Mesenchymal stem cell (in vitro differentiated cells and primary cell): ENCODE measurements around the gene RNGTT.

Experiments
- DNase-seq: peaks from one replicate; pipeline ENCODE4 v3.0.0-alpha.2; 2013
- H2AFZ ChIP-seq: one replicate; pipeline ENCODE4 v1.6.1; 2013; ENCODE audit warnings: low read depth, mild to moderate bottlenecking, control low read depth, inconsistent platforms, low read length, moderate library complexity
- H2AK5ac ChIP-seq: 2 replicates; pipeline ENCODE4 v1.6.1; 2013; ENCODE audit warnings: low read length, moderate library complexity, mild to moderate bottlenecking, inconsistent platforms; ENCODE audit not compliant: severe bottlenecking
- H2BK120ac ChIP-seq: one replicate; pipeline ENCODE4 v1.6.1; 2013; ENCODE audit warnings: low read depth, mild to moderate bottlenecking, inconsistent platforms, low read length, moderate library complexity
- H2BK12ac ChIP-seq, 2 experiments: one replicate each; pipeline ENCODE4 v1.6.1; 2013; ENCODE audit warnings: inconsistent platforms in 2 of 2, low read length in 2 of 2, mild to moderate bottlenecking in 2 of 2, moderate library complexity in 2 of 2, control low read depth in 1 of 2
- H2BK15ac ChIP-seq: one replicate; pipeline ENCODE4 v1.6.1; 2013; ENCODE audit warnings: mild to moderate bottlenecking, low read depth, inconsistent platforms; ENCODE audit not compliant: poor library complexity, severe bottlenecking
- H2BK5ac ChIP-seq: 2 replicates; pipeline ENCODE4 v1.6.1; 2013; ENCODE audit warnings: low read depth, mild to moderate bottlenecking, low read length, control low read depth, inconsistent platforms; ENCODE audit not compliant: poor library complexity, severe bottlenecking
- H3K14ac ChIP-seq, 2 experiments: one replicate each; pipeline ENCODE4 v1.6.1; 2013; ENCODE audit warnings: inconsistent platforms in 2 of 2, low read length in 2 of 2, control low read depth in 1 of 2, mild to moderate bottlenecking in 1 of 2, moderate library complexity in 1 of 2
- H3K18ac ChIP-seq, 2 experiments: one replicate each; pipeline ENCODE4 v1.6.1; 2013; ENCODE audit warnings: inconsistent platforms in 2 of 2, low read length in 2 of 2, control low read depth in 1 of 2, low read depth in 1 of 2, mild to moderate bottlenecking in 1 of 2
- H3K23ac ChIP-seq, 2 experiments: one replicate each; pipeline ENCODE4 v1.6.1; 2013; ENCODE audit warnings: inconsistent platforms in 2 of 2, low read length in 2 of 2, mild to moderate bottlenecking in 2 of 2, moderate library complexity in 2 of 2, control low read depth in 1 of 2
- H3K27ac ChIP-seq: 2 replicates; pipeline ENCODE4 v1.5.1; 2013; ENCODE audit warnings: mild to moderate bottlenecking, moderate library complexity, low read length, control low read depth, inconsistent platforms; ENCODE audit not compliant: poor library complexity, severe bottlenecking
- H3K27me3 ChIP-seq, 2 experiments: 2 replicates each; pipeline versions ENCODE4 v1.6.1 to v1.7.0; 2013; ENCODE audit warnings: low read length in 2 of 2, mild to moderate bottlenecking in 2 of 2, moderate library complexity in 2 of 2, control low read depth in 1 of 2, inconsistent platforms in 1 of 2; ENCODE audit not compliant: control insufficient read depth in 1 of 2, insufficient read depth in 1 of 2
- H3K36me3 ChIP-seq, 2 experiments: 2 replicates each; pipeline versions ENCODE4 v1.6.1 to v1.7.0; 2013; ENCODE audit warnings: low read length in 2 of 2, control low read depth in 1 of 2, inconsistent platforms in 1 of 2, low read depth in 1 of 2, mild to moderate bottlenecking in 1 of 2; ENCODE audit not compliant: insufficient read depth in 2 of 2, control insufficient read depth in 1 of 2
- H3K4ac ChIP-seq, 2 experiments: one replicate each; pipeline ENCODE4 v1.6.1; 2013; ENCODE audit warnings: inconsistent platforms in 2 of 2, low read length in 2 of 2, mild to moderate bottlenecking in 2 of 2, moderate library complexity in 2 of 2, control low read depth in 1 of 2, low read depth in 1 of 2
- H3K4me1 ChIP-seq: 2 replicates; pipeline ENCODE4 v1.6.1; 2013; ENCODE audit warnings: low read depth, low read length, control low read depth; ENCODE audit not compliant: control insufficient read depth, insufficient read depth
- H3K4me2 ChIP-seq: 2 replicates; pipeline ENCODE4 v1.6.1; 2013; ENCODE audit warnings: low read length, mild to moderate bottlenecking, inconsistent platforms; ENCODE audit not compliant: poor library complexity, severe bottlenecking
- H3K4me3 ChIP-seq, 2 experiments: 2 replicates each; pipeline versions ENCODE4 v1.5.1 to v1.7.0; 2013; ENCODE audit warnings: low read length in 2 of 2, mild to moderate bottlenecking in 2 of 2, control low read depth in 1 of 2, low read depth in 1 of 2; ENCODE audit not compliant: insufficient read depth in 1 of 2
- H3K79me1 ChIP-seq: replicated peaks from 2 replicates; pipeline ENCODE4 v1.6.1; 2013; ENCODE audit warnings: mild to moderate bottlenecking, control low read depth, low read length, inconsistent platforms; ENCODE audit not compliant: poor library complexity, severe bottlenecking
- H3K9ac ChIP-seq: 2 replicates; pipeline ENCODE4 v1.7.0; 2013; ENCODE audit warnings: mild to moderate bottlenecking, low read length, moderate library complexity
- H3K9me3 ChIP-seq: 2 replicates; pipeline ENCODE4 v1.7.0; 2013; ENCODE audit warnings: mild to moderate bottlenecking, low read length; ENCODE audit not compliant: control insufficient read depth
- H4K8ac ChIP-seq: one replicate; pipeline ENCODE4 v1.6.1; 2013; ENCODE audit warnings: inconsistent platforms, mild to moderate bottlenecking, low read length, moderate library complexity
- H4K91ac ChIP-seq: one replicate; pipeline ENCODE4 v1.6.1; 2013; ENCODE audit warnings: mild to moderate bottlenecking, low read length, inconsistent platforms
- WGBS: methylation state at CpG from one replicate; pipeline ENCODE4 v1.1.7; 2013; ENCODE audit warnings: mixed read lengths; 5-methylcytosine and 5-hydroxymethylcytosine counted together

The RNGTT gene

GRCh38 chr6:88916615-88917208, 46.7 kb downstream of the RNGTT start:
- H3K23ac ChIP-seq: no peak overlapping the region
- peaks cover 4% of the 10 kb centered on the region for H3K4me1 ChIP-seq
- H3K79me1 ChIP-seq: peaks cover 20% of the 10 kb centered on the region
- no peak overlapping the region for H2BK15ac ChIP-seq
- H3K14ac ChIP-seq: no peak overlapping the region
- no peaks in the 10 kb centered on the region for H3K9me3 ChIP-seq
- H2BK5ac ChIP-seq: no peak overlapping the region
- H3K18ac ChIP-seq: no peak overlapping the region
- H2BK120ac ChIP-seq: no peak overlapping the region
- no peaks in the 10 kb centered on the region for H3K36me3 ChIP-seq
- no peak for DNase-seq
- H3K9ac ChIP-seq: no peak overlapping the region
- H3K27me3 ChIP-seq: no peaks in the 10 kb centered on the region
- WGBS: 100% methylated on average over 1 of the region's 1 CpG
- H3K4me3 ChIP-seq: no peak overlapping the region
- no peak overlapping the region for H4K8ac ChIP-seq
- no peak overlapping the region for H4K91ac ChIP-seq
- no peak overlapping the region for H2AK5ac ChIP-seq
- H3K27ac ChIP-seq: no peak overlapping the region
- H3K4ac ChIP-seq: no peak overlapping the region
- no peak overlapping the region for H3K4me2 ChIP-seq
- no peak overlapping the region for H2AFZ ChIP-seq
- no peak overlapping the region for H2BK12ac ChIP-seq

- Histone ChIP-seq H4K91ac (no peak overlapping the region), H3K9me3 (no peaks in the 10 kb centered on the region), H2BK120ac (no peak overlapping the region), H3K4ac (no peak overlapping the region), H3K27me3 (no peaks in the 10 kb centered on the region), H3K14ac (no peak overlapping the region), H3K4me3 (no peak overlapping the region), H3K36me3 (no peaks in the 10 kb centered on the region), H2AFZ (no peak overlapping the region), H2AK5ac (no peak overlapping the region), H2BK12ac (no peak overlapping the region), H2BK5ac (no peak overlapping the region), H3K18ac (no peak overlapping the region), H3K9ac (no peak overlapping the region), H4K8ac (no peak overlapping the region), H3K4me1 (peaks cover 5% of the 10 kb centered on the region), H3K27ac (no peak overlapping the region), H3K4me2 (no peak overlapping the region), H3K23ac (no peak overlapping the region), H3K79me1 (peaks cover 22% of the 10 kb centered on the region), H2BK15ac (no peak overlapping the region)
- DNase-seq: no peak
- 100% methylated on average over 3 of the region's 3 CpGs for WGBS
Observed at GRCh38 chr6:88914895-88915598, 48.4 kb downstream of the RNGTT start.

GRCh38 chr6:88914180-88914579, 49.2 kb downstream of the RNGTT start:
- no peaks in the 10 kb centered on the region for H3K9me3 ChIP-seq
- peaks cover 5% of the 10 kb centered on the region for H3K4me1 ChIP-seq
- no peak overlapping the region for H2AK5ac ChIP-seq
- H3K18ac ChIP-seq: no peak overlapping the region
- no peak overlapping the region for H3K4me3 ChIP-seq
- DNase-seq: no peak
- no peaks in the 10 kb centered on the region for H3K27me3 ChIP-seq
- H4K91ac ChIP-seq: no peak overlapping the region
- no peak overlapping the region for H4K8ac ChIP-seq
- no peak overlapping the region for H2AFZ ChIP-seq
- no peak overlapping the region for H3K4me2 ChIP-seq
- H3K14ac ChIP-seq: no peak overlapping the region
- H3K36me3 ChIP-seq: no peaks in the 10 kb centered on the region
- H3K23ac ChIP-seq: no peak overlapping the region
- H3K9ac ChIP-seq: no peak overlapping the region
- H2BK12ac ChIP-seq: no peak overlapping the region
- H3K79me1 ChIP-seq: peaks cover 25% of the 10 kb centered on the region
- H2BK15ac ChIP-seq: no peak overlapping the region
- no peak overlapping the region for H2BK120ac ChIP-seq
- H3K4ac ChIP-seq: no peak overlapping the region
- H3K27ac ChIP-seq: no peak overlapping the region
- no peak overlapping the region for H2BK5ac ChIP-seq
- WGBS: 98% methylated on average over 4 of the region's 4 CpGs

- Histone ChIP-seq H3K27me3 (no peaks in the 10 kb centered on the region), H3K36me3 (no peaks in the 10 kb centered on the region), H3K4me3 (no peak overlapping the region), H3K79me1 (peaks cover 32% of the 10 kb centered on the region), H4K8ac (no peak overlapping the region), H3K23ac (no peak overlapping the region), H3K4me1 (peaks cover 5% of the 10 kb centered on the region), H3K18ac (no peak overlapping the region), H2AFZ (no peak overlapping the region), H2BK12ac (no peak overlapping the region), H3K9ac (no peak overlapping the region), H3K4ac (no peak overlapping the region), H2BK120ac (no peak overlapping the region), H2BK5ac (no peak overlapping the region), H2BK15ac (no peak overlapping the region), H3K9me3 (no peaks in the 10 kb centered on the region), H3K27ac (no peak overlapping the region), H4K91ac (no peak overlapping the region), H3K14ac (no peak overlapping the region), H2AK5ac (no peak overlapping the region), H3K4me2 (no peak overlapping the region)
- no peak for DNase-seq
- WGBS: 98% methylated on average over 3 of the region's 3 CpGs
Observed at GRCh38 chr6:88913471-88913870, 49.9 kb downstream of the RNGTT start.
